ENCODE results near the gene PPARA. TPM values are rescaled to one million over a fixed set of nuclear protein-coding genes. Genes with fewer than 3 reads are reported as not detected.
A peak's percentile ranks its signal among the peaks of the same experiment; 100 is the strongest.

Gene PPARA
- total RNA-seq, 2 donors from 2014 or later: 15.4 to 18.6 TPM

GRCh38 chr22:46140989-46141928, 9.1 kb upstream of the PPARA start:
- Mint-ChIP-seq H3K9me3 (no peaks in the 10 kb centered on the region), H3K36me3 (ENCODE audit: low read depth) (no peaks in the 10 kb centered on the region), H3K27ac (no peak overlapping the region), H3K27me3 (ENCODE audit: insufficient read depth) (peaks cover 15% of the 10 kb centered on the region), H3K4me1 (peaks cover 11% of the 10 kb centered on the region), H3K4me3 (no peak overlapping the region)
- WGBS, 2 experiments (ENCODE audit: insufficient coverage in 1 of 2, insufficient read length in 1 of 2): 82 to 93% methylated on average over 8 to 16 of the region's 16 CpGs
- H3K27ac ChIP-seq (ENCODE audit: low read depth, low read length): no peak overlapping the region
- no peak for DNase-seq
- H3K27me3 ChIP-seq (ENCODE audit: control insufficient read depth, insufficient read depth, low read length, poor library complexity, severe bottlenecking): peaks cover 4% of the 10 kb centered on the region
- no peaks in the 10 kb centered on the region for H3K4me1 ChIP-seq (ENCODE audit: control insufficient read depth, insufficient read depth, low read length)
- H3K36me3 ChIP-seq (ENCODE audit: control insufficient read depth, insufficient read depth, low read length): no peaks in the 10 kb centered on the region
- H3K9me3 ChIP-seq (ENCODE audit: control insufficient read depth, low read length): no peaks in the 10 kb centered on the region
- H3K4me3 ChIP-seq (ENCODE audit: low read length): no peak overlapping the region
- TF ChIP-seq, protein P1, sequence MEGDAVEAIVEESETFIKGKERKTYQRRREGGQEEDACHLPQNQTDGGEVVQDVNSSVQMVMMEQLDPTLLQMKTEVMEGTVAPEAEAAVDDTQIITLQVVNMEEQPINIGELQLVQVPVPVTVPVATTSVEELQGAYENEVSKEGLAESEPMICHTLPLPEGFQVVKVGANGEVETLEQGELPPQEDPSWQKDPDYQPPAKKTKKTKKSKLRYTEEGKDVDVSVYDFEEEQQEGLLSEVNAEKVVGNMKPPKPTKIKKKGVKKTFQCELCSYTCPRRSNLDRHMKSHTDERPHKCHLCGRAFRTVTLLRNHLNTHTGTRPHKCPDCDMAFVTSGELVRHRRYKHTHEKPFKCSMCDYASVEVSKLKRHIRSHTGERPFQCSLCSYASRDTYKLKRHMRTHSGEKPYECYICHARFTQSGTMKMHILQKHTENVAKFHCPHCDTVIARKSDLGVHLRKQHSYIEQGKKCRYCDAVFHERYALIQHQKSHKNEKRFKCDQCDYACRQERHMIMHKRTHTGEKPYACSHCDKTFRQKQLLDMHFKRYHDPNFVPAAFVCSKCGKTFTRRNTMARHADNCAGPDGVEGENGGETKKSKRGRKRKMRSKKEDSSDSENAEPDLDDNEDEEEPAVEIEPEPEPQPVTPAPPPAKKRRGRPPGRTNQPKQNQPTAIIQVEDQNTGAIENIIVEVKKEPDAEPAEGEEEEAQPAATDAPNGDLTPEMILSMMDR (conservative IDR thresholded peaks at IDR 0.05): no peak
- H3K9ac ChIP-seq (ENCODE audit: extremely low read depth, low read length, poor library complexity, severe bottlenecking): no peak overlapping the region

- H3K36me3 ChIP-seq (ENCODE audit: control insufficient read depth, insufficient read depth, low read length): no peaks in the 10 kb centered on the region
- WGBS, 2 experiments (ENCODE audit: insufficient coverage in 1 of 2, insufficient read length in 1 of 2): 88 to 89% methylated on average over 12 to 14 of the region's 14 CpGs
- H3K9ac ChIP-seq (ENCODE audit: extremely low read depth, low read length, poor library complexity, severe bottlenecking): no peak overlapping the region
- Mint-ChIP-seq H3K4me1 (peaks cover 11% of the 10 kb centered on the region), H3K27ac (no peak overlapping the region), H3K9me3 (no peaks in the 10 kb centered on the region), H3K36me3 (ENCODE audit: low read depth) (no peaks in the 10 kb centered on the region), H3K27me3 (ENCODE audit: insufficient read depth) (peaks cover 29% of the 10 kb centered on the region), H3K4me3 (no peak overlapping the region)
- DNase-seq: peak; percentile 35
- H3K27me3 ChIP-seq (ENCODE audit: control insufficient read depth, insufficient read depth, low read length, poor library complexity, severe bottlenecking): peaks cover 19% of the 10 kb centered on the region
- H3K4me1 ChIP-seq (ENCODE audit: control insufficient read depth, insufficient read depth, low read length): no peaks in the 10 kb centered on the region
- H3K9me3 ChIP-seq (ENCODE audit: control insufficient read depth, low read length): no peaks in the 10 kb centered on the region
- no peak overlapping the region for H3K4me3 ChIP-seq (ENCODE audit: low read length)
- TF ChIP-seq, protein P1 (conservative IDR thresholded peaks at IDR 0.05): no peak
- no peak overlapping the region for H3K27ac ChIP-seq (ENCODE audit: low read depth, low read length)
Observed at GRCh38 chr22:46142548-46143490, 7.5 kb upstream of the PPARA start.

DNA sequence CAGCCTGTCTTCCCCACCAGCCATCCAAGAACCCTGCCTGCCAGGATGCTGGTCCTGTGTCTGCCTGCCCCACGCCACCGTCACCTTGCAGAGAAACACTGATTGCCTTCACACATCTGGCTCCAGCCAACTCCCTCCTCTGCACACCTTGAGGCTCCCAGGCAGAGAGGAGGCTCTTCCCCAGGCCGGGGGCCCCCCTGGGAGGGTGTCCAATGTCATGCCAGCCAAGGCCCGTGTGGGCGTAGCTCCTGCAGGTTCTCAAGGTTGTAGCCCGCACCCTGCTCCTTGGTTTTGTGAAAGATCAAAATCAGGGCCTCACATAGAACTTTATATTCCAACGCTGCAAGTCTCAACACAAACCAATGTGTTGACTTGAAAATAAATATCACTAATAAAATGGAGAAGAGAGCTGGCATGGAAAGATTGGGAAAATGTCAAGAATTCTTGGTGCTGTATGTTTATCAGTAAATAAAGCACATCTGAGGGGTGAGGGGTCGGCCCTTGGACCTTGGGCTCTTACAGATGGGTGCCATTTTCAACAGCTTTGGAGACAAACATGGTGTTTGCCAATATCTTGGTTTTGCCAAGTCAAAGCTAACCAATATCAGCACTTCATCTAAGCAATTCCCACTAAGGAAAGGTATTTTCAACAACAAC, 6.7 kb upstream of the PPARA start:
- peak; percentile 31 for DNase-seq
- H3K27ac Mint-ChIP-seq: no peak overlapping the region
- Histone ChIP-seq H3K4me3 (ENCODE audit: low read length) (no peak overlapping the region), H3K4me1 (ENCODE audit: control insufficient read depth, insufficient read depth, low read length) (no peaks in the 10 kb centered on the region), H3K27ac (ENCODE audit: low read depth, low read length) (no peak overlapping the region), H3K36me3 (ENCODE audit: control insufficient read depth, insufficient read depth, low read length) (no peaks in the 10 kb centered on the region), H3K9ac (ENCODE audit: extremely low read depth, low read length, poor library complexity, severe bottlenecking) (no peak overlapping the region), H3K27me3 (ENCODE audit: control insufficient read depth, insufficient read depth, low read length, poor library complexity, severe bottlenecking) (peaks cover 27% of the 10 kb centered on the region), H3K9me3 (ENCODE audit: control insufficient read depth, low read length) (no peaks in the 10 kb centered on the region)
- peaks cover 37% of the 10 kb centered on the region for H3K27me3 Mint-ChIP-seq (ENCODE audit: insufficient read depth)
- H3K36me3 Mint-ChIP-seq (ENCODE audit: low read depth): no peaks in the 10 kb centered on the region
- WGBS, 2 experiments (ENCODE audit: insufficient coverage in 1 of 2, insufficient read length in 1 of 2): 90 to 91% methylated on average over 5 to 8 of the region's 8 CpGs
- H3K4me3 Mint-ChIP-seq: no peak overlapping the region
- TF ChIP-seq, protein P1 (conservative IDR thresholded peaks at IDR 0.05): no peak
- no peaks in the 10 kb centered on the region for H3K9me3 Mint-ChIP-seq
- peaks cover 11% of the 10 kb centered on the region for H3K4me1 Mint-ChIP-seq
